ENCODE results near the gene SLC2A9.

DNA sequence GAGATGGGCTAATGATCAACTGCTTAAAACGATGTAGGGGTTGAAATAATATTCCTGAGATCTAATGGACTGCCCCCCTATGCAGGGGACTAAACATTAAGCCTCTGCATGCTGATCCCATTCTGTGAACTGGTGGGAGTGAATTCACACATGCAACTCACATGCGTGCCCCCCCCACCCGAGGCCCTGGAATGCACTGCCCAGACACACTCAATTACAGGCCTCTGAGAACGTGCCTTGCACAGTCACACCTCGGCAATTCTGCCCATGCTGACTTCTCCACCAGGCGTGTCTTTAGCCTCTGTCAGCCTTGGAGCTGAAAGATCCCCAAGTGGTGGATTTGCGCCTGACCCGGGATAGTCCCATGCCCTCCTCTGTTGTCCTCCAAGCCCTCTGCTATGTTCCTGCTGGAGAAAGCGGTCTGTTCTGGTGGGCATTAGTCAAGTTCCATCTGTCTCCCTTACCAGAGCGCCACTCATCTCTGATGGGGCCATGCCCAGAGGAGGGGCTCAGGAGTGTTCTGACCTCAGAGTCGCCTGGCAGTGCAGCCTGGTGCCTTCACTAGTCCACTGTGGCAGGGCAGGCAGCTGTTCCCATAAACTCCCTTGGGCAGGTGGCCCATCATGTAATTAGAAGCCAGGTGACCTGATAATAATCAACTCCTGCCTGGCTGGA, 153.4 kb downstream of the SLC2A9 start:
- TF ChIP-seq, protein P1, sequence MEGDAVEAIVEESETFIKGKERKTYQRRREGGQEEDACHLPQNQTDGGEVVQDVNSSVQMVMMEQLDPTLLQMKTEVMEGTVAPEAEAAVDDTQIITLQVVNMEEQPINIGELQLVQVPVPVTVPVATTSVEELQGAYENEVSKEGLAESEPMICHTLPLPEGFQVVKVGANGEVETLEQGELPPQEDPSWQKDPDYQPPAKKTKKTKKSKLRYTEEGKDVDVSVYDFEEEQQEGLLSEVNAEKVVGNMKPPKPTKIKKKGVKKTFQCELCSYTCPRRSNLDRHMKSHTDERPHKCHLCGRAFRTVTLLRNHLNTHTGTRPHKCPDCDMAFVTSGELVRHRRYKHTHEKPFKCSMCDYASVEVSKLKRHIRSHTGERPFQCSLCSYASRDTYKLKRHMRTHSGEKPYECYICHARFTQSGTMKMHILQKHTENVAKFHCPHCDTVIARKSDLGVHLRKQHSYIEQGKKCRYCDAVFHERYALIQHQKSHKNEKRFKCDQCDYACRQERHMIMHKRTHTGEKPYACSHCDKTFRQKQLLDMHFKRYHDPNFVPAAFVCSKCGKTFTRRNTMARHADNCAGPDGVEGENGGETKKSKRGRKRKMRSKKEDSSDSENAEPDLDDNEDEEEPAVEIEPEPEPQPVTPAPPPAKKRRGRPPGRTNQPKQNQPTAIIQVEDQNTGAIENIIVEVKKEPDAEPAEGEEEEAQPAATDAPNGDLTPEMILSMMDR (conservative IDR thresholded peaks at IDR 0.05; ENCODE audit: low read depth, low read length), result no peak
- TF ChIP-seq USF2 (IDR thresholded peaks at IDR 0.05; ENCODE audit: low read depth, low read length) (no peak), ELK1 (IDR thresholded peaks at IDR 0.05; ENCODE audit: borderline replicate concordance, low read depth, low read length) (no peak), MXI1 (IDR thresholded peaks at IDR 0.05; ENCODE audit: borderline replicate concordance, low read depth, low read length) (no peak), POLR2A (IDR thresholded peaks at IDR 0.05; ENCODE audit: low read depth, low read length) (no peak)
